AG04449 (cell line): Measurements from ENCODE around the gene EML4.

Source experiments
- CTCF ChIA-PET: fragments of 350-600 bp; formaldehyde crosslinking; extraction: SDS; loops from one replicate; lab custom pipeline; 2021; ENCODE audit warnings: antibody characterized with exemption; lab: Yijun Ruan, JAX
- POLR2A ChIA-PET: fragments of 400-600, 350-600 bp; formaldehyde crosslinking; extraction: SDS; loops from one replicate; lab custom pipeline; 2020; ENCODE audit warnings: antibody characterized with exemption, inconsistent platforms; lab: Yijun Ruan, JAX
- DNase-seq: peaks from one replicate; pipeline ENCODE4 v3.0.0-alpha.2; 2010; ENCODE audit warnings: low read depth, low spot score
- H3K4me3 ChIP-seq: 2 replicates; pipeline ENCODE4 v1.5.1; 2011; ENCODE audit warnings: low read depth, mild to moderate bottlenecking, control low read depth, low read length
- TF ChIP-seq, protein P1 (sequence below): IDR thresholded peaks from one replicate; pipeline ENCODE4 v1.5.1; 2011; ENCODE audit warnings: mild to moderate bottlenecking, moderate library complexity, low read length, control low read depth, inconsistent platforms; ENCODE audit not compliant: insufficient read depth; ENCODE audit errors: missing control alignments

EML4 gene

DNA sequence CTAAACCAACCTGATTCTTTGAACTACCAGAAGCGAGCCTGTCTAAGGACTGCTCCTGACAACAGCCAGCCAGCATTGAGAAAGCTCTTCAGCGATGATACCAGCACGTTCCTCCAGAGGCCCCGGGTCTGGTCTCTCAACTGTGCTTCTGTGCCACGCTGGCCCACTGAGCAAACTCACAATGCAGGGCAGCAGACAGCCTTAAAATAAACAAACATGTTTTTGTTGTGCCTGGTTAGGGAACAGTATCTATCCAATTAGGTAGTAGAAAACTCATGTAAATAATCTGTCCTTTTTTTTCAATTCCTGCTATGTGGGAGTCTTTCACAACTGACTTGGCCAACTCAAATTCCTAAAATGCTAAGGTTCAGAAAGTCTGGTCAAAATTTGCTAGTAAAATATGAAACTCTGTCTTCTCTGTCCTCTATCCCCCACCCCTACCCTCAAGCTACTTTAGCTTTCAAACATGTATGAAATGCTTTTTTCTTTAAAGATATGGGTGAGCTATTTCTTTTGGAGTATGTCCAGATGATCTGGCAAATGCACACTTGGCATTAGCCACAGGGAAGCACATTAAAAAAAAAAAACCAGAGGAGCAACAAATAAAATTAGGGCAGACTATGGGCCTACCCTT lies 21.4 kb upstream of the EML4 start:
- no peak overlapping the region for H3K4me3 ChIP-seq
- TF ChIP-seq, protein P1, sequence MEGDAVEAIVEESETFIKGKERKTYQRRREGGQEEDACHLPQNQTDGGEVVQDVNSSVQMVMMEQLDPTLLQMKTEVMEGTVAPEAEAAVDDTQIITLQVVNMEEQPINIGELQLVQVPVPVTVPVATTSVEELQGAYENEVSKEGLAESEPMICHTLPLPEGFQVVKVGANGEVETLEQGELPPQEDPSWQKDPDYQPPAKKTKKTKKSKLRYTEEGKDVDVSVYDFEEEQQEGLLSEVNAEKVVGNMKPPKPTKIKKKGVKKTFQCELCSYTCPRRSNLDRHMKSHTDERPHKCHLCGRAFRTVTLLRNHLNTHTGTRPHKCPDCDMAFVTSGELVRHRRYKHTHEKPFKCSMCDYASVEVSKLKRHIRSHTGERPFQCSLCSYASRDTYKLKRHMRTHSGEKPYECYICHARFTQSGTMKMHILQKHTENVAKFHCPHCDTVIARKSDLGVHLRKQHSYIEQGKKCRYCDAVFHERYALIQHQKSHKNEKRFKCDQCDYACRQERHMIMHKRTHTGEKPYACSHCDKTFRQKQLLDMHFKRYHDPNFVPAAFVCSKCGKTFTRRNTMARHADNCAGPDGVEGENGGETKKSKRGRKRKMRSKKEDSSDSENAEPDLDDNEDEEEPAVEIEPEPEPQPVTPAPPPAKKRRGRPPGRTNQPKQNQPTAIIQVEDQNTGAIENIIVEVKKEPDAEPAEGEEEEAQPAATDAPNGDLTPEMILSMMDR: no peak
- peak; percentile 76 for DNase-seq
- ChIA-PET CTCF (no interaction called here), POLR2A (interaction anchor here (0.9 kb wide), 1 partner anchor 31 kb away, joined by 3 read pairs; no protein-coding TSS in a partner anchor)

DNA sequence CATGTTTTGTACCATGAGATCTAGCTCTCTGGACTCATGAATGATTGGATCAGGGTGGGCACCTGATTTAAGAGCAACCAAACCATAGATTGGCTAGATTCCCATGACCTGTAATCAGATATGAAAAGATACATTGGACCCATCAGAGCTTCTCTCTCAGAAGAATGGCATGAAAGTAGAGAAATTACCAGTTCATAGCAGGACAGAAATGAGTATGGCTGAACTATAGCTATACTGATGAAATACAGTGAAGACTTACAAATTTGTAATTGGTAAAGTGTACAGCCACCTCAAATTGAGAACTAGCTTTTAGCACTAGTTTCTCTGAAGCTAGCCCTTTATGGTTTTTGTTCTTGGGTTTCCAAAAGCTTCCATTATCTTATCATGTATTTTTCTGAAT lies 19.0 kb upstream of the EML4 start:
- DNase-seq: no peak
- POLR2A ChIA-PET: no interaction called here
- TF ChIP-seq, protein P1: no peak
- CTCF ChIA-PET: interaction anchor here (0.9 to 1.6 kb wide), 5 partner anchors 10 to 179 kb away, joined by 3 to 5 read pairs (median 3); no protein-coding TSS in a partner anchor
- H3K4me3 ChIP-seq: no peak overlapping the region

DNA sequence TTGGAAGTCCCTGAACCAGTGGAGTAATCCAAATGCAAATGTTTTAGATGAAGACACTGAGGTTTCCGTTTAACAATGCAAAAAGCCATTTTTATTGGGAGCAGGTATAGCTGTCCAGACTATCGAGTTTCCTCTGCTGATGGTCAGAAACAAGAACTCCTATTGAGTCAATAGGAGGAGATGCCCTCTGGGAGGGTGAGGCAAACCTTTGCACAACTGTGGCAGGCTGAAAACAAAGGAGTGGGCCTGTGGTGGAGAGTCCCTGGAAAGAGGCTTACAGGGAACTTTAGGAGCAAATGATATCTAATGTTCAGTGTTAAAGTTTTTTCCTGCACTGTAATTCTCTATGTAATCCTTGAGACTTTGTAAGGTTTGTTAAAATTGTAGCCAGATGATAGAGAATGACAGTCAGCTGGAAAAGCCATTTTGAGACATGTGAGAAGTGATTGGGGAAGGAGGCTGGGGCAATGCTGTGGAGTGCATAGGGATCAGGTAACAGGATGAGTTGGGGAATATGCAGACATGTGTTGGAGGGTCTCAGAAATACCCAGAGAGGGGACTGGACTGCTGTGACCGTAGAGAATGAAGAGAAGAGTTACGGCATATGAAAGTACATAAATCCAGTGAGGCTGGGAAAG lies 15.1 kb upstream of the EML4 start:
- TF ChIP-seq, protein P1: no peak
- CTCF ChIA-PET: interaction anchor here (0.9 to 1.9 kb wide), 2 partner anchors 13 kb away, joined by 3 to 6 read pairs; no protein-coding TSS in a partner anchor
- POLR2A ChIA-PET: no interaction called here
- no peak overlapping the region for H3K4me3 ChIP-seq
- DNase-seq: no peak

DNA sequence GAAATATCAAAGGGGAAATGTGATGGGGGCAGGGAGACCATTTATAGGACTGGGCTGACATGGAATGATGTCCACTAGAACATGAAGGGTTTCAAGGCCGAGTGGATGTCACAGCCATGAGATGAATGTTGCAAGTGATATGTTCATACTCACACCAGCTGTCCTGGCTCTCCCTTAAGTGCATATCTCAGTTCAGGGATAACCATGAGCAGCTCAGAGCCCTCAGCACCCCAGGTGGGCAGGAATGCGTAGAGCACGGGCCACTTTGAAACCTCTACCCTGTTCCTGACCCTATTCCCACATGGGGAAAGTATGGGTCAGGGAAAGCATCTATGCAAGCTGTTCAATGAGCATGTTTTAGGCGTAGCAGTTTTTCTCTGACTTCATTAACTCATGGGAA lies 12.4 kb upstream of the EML4 start:
- CTCF ChIA-PET: interaction anchor here (1.1 kb wide), 1 partner anchor 10 kb away, joined by 3 read pairs; no protein-coding TSS in a partner anchor
- TF ChIP-seq, protein P1: no peak
- POLR2A ChIA-PET: no interaction called here
- no peak for DNase-seq
- no peak overlapping the region for H3K4me3 ChIP-seq

DNA sequence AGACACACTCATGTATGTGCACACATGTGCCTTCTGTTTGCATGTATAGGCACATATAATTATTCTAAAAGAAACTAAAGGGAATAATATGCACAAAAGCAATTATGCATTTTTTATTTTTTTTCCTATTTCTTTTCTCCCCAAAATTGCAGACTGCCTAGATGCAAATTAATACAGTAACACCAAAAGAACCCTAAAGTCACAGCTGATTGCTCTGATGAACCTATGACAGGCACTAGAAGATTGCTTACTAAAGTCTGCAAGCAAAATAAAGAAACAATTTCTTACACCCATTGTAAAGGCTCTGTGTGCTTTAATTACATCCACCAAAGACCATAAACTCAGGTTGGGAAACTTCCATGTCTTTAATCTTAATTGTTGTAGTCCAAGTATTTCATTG lies 7.7 kb upstream of the EML4 start:
- ChIA-PET CTCF (no interaction called here), POLR2A (no interaction called here)
- TF ChIP-seq, protein P1: no peak
- no peak overlapping the region for H3K4me3 ChIP-seq
- DNase-seq: no peak

DNA sequence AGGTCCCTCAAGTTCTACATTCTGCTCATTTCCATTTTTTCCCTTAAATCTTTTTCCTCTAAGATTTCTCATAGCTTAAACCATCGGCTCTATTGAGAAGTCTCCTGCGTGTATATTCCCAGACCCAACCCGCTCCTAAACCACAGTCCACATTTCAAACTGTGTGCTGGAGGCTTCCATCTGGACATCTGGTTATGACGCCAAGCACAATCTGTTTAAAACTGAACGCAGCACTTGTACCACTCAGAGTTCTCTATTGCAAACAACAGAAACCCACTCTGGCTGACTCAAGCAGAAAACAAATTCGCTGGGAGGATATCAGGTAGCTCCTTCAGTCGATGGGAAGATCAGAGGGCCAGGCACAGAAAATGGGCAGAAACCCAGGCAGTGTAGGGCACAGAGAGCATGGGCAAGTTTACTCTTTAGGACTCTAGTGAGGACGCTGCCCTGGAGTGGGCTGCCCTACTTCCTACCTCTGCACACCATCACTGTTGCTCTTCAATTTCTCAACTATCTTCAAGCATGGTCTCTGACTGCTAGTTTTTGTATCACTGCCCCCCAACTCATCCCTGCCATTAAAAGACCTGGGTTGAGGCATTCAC lies 5.6 kb upstream of the EML4 start:
- CTCF ChIA-PET: no interaction called here
- POLR2A ChIA-PET: no interaction called here
- TF ChIP-seq, protein P1: no peak
- no peak for DNase-seq
- H3K4me3 ChIP-seq: no peak overlapping the region
